GM12891 (cell line): ENCODE results near the gene PLPP7.
"Not testable (repeated sequence)": the region's sequence is repeated elsewhere in the genome, so short reads cannot be mapped to it uniquely, and the experiment has no call there.

Experiments
- DNase-seq: peaks from one replicate; pipeline ENCODE4 v3.0.0; 2011; ENCODE audit warnings: low spot score; ENCODE audit not compliant: insufficient read length
- FAIRE-seq: peaks from 2 replicates; lab custom pipeline; 2011; peaks lifted over from hg19 to GRCh38; lab: Jason Lieb, UNC
- PAX5 ChIP-seq: IDR thresholded peaks from 2 replicates; pipeline ENCODE4 v1.6.1; 2011; ENCODE audit warnings: low read length, moderate library complexity, mild to moderate bottlenecking; ENCODE audit not compliant: insufficient read depth, severe bottlenecking
- POLR2A ChIP-seq: IDR thresholded peaks from 2 replicates; pipeline ENCODE4 v1.6.1; 2011; ENCODE audit warnings: low read depth, low read length, control low read depth
- POLR2AphosphoS5 ChIP-seq: IDR thresholded peaks from 2 replicates; pipeline ENCODE4 v1.6.1; 2011; ENCODE audit warnings: low read depth, low read length, control low read depth
- POU2F2 ChIP-seq: IDR thresholded peaks from 2 replicates; pipeline ENCODE4 v1.6.1; 2011; ENCODE audit warnings: low read depth, mild to moderate bottlenecking, control low read depth, low read length, moderate library complexity
- SPI1 ChIP-seq: IDR thresholded peaks from 2 replicates; pipeline ENCODE4 v1.6.1; 2011; ENCODE audit warnings: low read depth, low read length, control low read depth
- TAF1 ChIP-seq: IDR thresholded peaks from 2 replicates; pipeline ENCODE4 v1.6.1; 2011; ENCODE audit warnings: low read depth, low read length, control low read depth

The PLPP7 gene

GRCh38 chr9:131347376-131348020 is 58.0 kb downstream of the PLPP7 start:
- DNase-seq, result no peak
- TF ChIP-seq POLR2AphosphoS5 (no peak), PAX5 (no peak), SPI1 (no peak), POU2F2 (no peak)
- no peak for FAIRE-seq

- TF ChIP-seq TAF1 (no peak), POU2F2 (no peak), POLR2AphosphoS5 (no peak), SPI1 (no peak), POLR2A (no peak), PAX5 (no peak)
- DNase-seq, result no peak
- FAIRE-seq, result no peak
These were observed 59.4 kb downstream of the PLPP7 start for GRCh38 chr9:131348631-131349521.

- DNase-seq, result no peak
- no peak for TF ChIP-seq SPI1
- no peak for TF ChIP-seq TAF1
- no peak for TF ChIP-seq POLR2A
- TF ChIP-seq PAX5, result no peak
- no peak for TF ChIP-seq POU2F2
- no peak for TF ChIP-seq POLR2AphosphoS5
- FAIRE-seq, result no peak
These were observed 60.0 kb downstream of the PLPP7 start for GRCh38 chr9:131349522-131349880.

GRCh38 chr9:131349881-131350563 is 60.5 kb downstream of the PLPP7 start:
- FAIRE-seq (peak; percentile 95), DNase-seq (peak; percentile 90)
- TF ChIP-seq SPI1, result no peak
- no peak for TF ChIP-seq POLR2AphosphoS5
- 0 out of 2 replicates have a peak, but pooled peaks have one; percentile 24 for TF ChIP-seq POU2F2
- TF ChIP-seq POLR2A, result no peak
- no peak for TF ChIP-seq TAF1
- no peak for TF ChIP-seq PAX5

GRCh38 chr9:131356479-131356878 is 67.0 kb downstream of the PLPP7 start:
- not testable (repeated sequence) for DNase-seq, FAIRE-seq

- no peak for FAIRE-seq
- no peak for DNase-seq
- TF ChIP-seq POU2F2 (no peak), PAX5 (no peak), POLR2AphosphoS5 (no peak), TAF1 (no peak), SPI1 (no peak), POLR2A (no peak)
These were observed 69.0 kb downstream of the PLPP7 start for GRCh38 chr9:131358556-131358955.
